Transverse colon (tissue), 4 donors: ENCODE measurements around the gene PPP4R1.

Experiments
- CTCF ChIP-seq, 5 experiments: fragments of 200-600 bp in 3 of 5; fragments of 450-650 bp in 2 of 5; sonication (generic) in 3 of 5; IDR thresholded peaks; 1 replicate in 2 of 5; 2 replicates in 3 of 5; pipeline ENCODE4 v1.5.1; 2016 to 2017; ENCODE audit warnings: antibody characterized with exemption in 5 of 5, inconsistent platforms in 3 of 5, mild to moderate bottlenecking in 2 of 5, moderate library complexity in 1 of 5
- POLR2AphosphoS5 ChIP-seq, 3 donors: sonication (generic); formaldehyde crosslinking; IDR thresholded peaks; one replicate each; pipeline ENCODE4 v1.6.1; 2016; ENCODE audit warnings: antibody characterized with exemption in 3 of 3

GRCh38 chr18:9550429-9550828, 63.9 kb downstream of the PPP4R1 start:
- TF ChIP-seq CTCF (IDR thresholded peaks at IDR 0.05) (no peak), POLR2AphosphoS5 (IDR thresholded peaks at IDR 0.05) (no peak)
